D721Med (cell line): ENCODE results near the gene P4HA2.
A peak's percentile ranks its signal among the peaks of the same experiment; 100 is the strongest.

Source experiments
- DNase-seq: peaks from one replicate; pipeline ENCODE4 v3.0.0; 2011; ENCODE audit warnings: low spot score; ENCODE audit not compliant: insufficient read length
- FAIRE-seq: peaks from 2 replicates; lab custom pipeline; 2011; peaks lifted over from hg19 to GRCh38; lab: Jason Lieb, UNC
- TF ChIP-seq, protein P1 (sequence below): IDR thresholded peaks from 2 replicates; pipeline ENCODE4 v1.5.1; 2012; ENCODE audit warnings: mild to moderate bottlenecking, control low read depth; ENCODE audit not compliant: insufficient read depth; ENCODE audit errors: missing control alignments

The P4HA2 gene

DNA sequence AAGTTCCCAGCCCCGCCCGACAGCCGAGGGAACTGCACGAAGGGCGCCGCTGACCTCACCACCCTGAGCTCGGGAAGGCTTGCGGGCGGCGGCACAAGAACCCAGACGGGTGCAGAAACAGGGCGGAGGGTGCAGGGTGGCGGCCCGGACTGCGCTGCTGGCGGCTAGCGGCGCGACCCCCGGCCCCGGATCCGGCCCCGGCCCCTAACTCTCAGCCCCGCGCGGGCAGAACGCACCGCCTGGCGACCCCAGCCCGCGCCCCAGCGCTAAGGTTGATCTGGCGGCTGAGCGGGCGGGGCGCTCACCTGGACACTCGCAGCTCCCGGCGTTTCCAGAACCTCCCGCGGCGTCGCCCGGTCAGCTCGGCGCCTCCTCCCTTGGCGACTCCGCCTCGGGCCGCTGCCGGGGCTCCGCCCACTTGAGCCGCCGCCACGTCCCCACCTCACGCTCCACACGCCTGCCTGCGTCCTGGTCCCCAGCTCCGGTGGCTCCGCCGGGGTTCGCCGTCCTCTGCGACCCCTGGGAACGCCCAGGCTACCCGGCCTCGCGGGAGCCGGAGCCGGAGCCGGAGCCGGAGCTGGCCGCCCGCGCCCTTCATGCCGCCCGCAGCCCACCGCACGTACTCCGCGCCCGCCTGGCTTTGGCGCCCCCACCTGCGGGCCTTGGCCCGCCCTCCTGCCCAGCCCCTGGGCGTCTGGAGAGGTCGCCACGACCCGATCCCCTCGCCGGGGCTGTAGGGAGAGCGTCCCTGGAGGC is at the start of gene P4HA2:
TSS of gene P4HA2 (minus strand) at position 369 of the 756 bp plus-strand sequence. CDS start 9,227 bp downstream, outside the sequence.
- TF ChIP-seq, protein P1, sequence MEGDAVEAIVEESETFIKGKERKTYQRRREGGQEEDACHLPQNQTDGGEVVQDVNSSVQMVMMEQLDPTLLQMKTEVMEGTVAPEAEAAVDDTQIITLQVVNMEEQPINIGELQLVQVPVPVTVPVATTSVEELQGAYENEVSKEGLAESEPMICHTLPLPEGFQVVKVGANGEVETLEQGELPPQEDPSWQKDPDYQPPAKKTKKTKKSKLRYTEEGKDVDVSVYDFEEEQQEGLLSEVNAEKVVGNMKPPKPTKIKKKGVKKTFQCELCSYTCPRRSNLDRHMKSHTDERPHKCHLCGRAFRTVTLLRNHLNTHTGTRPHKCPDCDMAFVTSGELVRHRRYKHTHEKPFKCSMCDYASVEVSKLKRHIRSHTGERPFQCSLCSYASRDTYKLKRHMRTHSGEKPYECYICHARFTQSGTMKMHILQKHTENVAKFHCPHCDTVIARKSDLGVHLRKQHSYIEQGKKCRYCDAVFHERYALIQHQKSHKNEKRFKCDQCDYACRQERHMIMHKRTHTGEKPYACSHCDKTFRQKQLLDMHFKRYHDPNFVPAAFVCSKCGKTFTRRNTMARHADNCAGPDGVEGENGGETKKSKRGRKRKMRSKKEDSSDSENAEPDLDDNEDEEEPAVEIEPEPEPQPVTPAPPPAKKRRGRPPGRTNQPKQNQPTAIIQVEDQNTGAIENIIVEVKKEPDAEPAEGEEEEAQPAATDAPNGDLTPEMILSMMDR = no peak
- FAIRE-seq (no peak), DNase-seq (peak; percentile 77)

DNA sequence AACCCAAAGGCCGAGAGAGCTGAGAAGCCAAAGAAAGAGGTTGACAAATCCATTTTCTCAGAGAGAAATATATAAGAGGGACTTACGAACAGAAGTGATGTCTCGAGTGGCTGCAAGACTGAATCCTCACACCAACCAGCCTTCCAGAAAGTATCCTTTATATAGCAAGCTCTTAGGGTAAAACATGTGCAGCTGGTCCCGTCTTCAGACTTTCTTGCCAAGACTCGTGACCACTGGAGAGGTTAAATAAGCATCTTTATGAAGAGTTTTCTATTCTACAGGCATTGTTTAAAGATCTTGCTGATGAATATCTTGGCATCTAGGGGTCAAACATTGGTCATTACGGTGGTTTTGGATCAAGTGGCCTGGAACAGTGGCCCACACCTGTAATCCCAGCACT is 49.6 kb upstream of the P4HA2 start:
- TF ChIP-seq, protein P1 = no peak
- FAIRE-seq (no peak), DNase-seq (no peak)

DNA sequence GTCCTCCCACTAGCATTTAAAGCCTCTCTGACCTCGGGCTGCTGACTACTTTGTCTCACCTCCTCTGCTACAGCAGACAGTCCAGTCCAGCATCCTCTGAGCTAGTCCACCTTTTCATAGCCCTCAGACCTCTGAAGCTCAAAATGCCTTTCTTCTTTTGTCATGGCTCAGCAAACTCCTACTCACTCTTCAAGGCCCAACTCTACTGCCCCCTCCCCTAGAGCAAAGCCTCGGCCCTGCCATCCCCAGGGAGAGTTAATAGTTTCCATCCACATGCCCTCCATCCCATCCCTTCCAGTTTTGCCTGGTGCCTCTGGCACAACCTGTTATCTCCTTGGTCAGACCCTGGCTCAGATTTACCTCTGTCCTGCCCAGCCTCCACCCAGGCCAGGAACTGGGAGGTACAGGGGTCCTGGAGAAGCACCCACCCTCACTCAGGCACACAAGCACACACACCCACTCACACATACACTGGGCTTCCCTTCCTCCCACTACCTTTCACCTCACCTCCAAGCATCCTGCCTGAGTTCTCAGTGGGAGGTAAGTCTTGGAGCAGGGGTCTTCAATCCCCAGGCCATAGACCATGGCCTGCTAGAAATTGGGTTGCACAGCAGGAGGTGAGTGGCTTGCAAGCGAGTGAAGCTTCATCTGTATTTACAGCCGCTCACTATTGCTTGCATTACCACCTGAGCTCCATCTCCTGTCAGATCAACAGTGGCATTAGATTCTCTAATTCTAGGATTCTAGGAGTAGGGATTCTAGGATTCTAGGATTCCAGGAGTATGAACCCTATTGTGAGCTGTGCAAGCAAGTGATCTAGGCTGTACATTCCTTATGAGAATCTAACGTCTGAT is 47.9 kb upstream of the P4HA2 start:
- FAIRE-seq = no peak
- TF ChIP-seq, protein P1 = no peak
- DNase-seq = no peak

DNA sequence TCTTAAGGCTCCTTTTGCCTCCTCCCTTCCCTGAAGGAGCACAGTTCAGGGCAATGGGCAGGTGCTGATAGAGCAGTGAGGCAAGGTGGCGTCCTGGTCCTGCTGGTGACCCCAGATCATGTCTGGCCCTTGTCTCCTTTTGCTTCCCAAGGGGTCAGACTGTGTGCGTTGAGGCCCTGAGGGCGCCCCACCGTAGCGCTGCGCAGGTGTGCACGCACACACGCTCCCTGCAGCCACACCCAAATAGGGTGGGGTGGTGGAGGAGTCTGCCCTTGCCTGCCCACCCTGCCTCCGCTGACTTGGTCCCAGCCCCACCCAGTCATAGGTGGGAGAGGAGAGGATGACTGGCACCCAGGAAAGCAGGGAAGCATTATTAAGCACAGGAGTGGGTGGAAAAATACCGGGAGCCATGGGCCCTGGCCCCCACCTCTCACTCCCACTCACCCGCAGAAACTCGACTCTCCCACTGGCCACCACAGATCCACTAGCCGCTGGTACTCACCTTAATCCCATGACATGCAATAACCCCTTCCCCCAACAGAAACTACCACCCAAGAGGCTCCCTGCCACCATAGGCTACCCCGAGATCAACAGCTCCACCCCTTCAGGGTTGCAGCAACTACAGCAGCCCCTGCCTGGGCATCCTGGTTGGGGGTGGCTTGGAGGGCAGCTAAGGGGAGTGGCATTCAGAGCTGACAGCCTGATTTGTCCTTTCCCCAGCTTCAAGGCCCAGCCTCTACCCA is 46.6 kb upstream of the P4HA2 start:
- TF ChIP-seq, protein P1 = no peak

DNA sequence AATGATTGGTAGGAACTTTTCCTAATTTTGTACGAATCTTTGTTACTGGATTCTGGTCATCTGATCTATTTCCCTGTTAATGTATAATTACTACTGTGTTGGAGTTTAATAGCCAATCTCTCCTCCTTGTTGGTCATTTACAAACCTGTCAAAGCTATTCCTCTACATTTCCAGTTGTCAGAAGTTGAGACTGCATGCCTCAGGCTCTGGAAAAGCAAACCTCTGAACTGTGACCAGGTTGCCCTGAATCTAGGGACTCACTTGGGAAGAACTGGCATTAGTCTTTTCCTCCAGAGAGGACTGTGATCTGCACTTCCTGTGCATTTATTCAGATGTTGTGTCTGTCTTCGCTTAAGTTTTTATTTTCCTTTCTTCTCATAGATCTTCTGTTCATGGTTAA is 46.0 kb upstream of the P4HA2 start:
- FAIRE-seq (no peak), DNase-seq (no peak)
- TF ChIP-seq, protein P1 = no peak

More for the DNA sequence above, 46.6 kb upstream of the P4HA2 start:
- FAIRE-seq (no peak), DNase-seq (no peak)

DNA sequence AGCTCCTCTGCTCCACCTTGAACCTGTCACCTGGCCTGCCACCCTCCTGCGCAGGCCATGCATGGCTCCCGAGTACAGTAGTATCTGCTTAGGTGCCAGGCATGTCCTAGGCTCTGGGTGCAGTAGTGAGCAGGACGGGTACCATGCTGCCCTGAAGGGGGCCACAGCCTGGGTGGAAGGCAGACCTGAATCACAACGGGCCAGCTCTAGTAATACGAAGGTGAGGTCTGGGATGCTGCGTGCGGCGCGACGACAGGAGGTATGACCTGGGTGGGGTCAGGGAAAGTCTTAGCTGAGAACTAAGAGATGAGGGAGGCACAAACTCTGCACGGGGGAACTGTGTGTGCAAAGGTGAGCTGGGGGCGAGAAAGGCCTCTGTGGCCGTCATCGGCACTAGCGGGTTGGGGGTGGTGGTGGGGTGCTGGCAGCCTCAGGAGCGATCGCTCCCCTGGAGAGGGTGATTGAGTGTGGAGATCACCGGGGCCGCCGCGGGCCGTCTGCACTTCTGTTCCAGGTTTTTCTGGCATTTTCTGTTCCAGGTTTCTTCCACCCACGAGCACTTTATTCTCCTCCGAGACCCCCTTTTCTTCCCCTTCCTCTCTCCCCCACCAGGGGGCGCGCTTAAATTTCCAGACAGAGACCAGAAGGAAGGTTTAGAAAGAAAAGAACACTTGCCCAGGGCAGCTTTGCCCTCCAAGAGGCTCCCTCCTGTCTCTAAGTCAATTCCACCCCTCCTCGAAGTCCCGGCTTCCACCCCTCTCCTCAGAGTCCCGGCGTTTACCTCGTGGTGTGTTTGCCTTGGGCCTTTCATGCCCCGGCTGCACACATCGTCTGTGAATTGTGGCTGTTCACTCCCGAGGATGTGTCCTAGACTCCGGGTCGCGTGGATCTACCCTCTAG is 44.9 kb upstream of the P4HA2 start:
- TF ChIP-seq, protein P1 = peak; percentile 87
- DNase-seq (peak; percentile 79), FAIRE-seq (no peak)
